Measurements from ENCODE around the gene FMOD. TPM values are rescaled to one million over a fixed set of nuclear protein-coding genes. Genes with fewer than 3 reads are reported as not detected.
A peak's percentile ranks its signal among the peaks of the same experiment; 100 is the strongest.

FMOD gene
- not detected for total RNA-seq

GRCh38 chr1:203351037-203351625, at the start of gene FMOD:
Gene FMOD (minus strand): TSS chr1:203351122. CDS start chr1:203348270, 2,852 bp downstream.
- no peak within 1 kb of the TSS for H3K27ac Mint-ChIP-seq
- POLR2A ChIA-PET = no interaction called here
- peak within 1 kb of the TSS; percentile 11 for H3K4me3 Mint-ChIP-seq
- peaks cover 2% of the 10 kb centered on the region for H3K9me3 Mint-ChIP-seq
- H3K27me3 Mint-ChIP-seq = peaks cover 19% of the 10 kb centered on the region
- H3K4me1 Mint-ChIP-seq = peaks cover 6% of the 10 kb centered on the region
- ATAC-seq (ENCODE audit: low read depth) (no peak), DNase-seq (no peak)
- no peaks in the 10 kb centered on the region for H3K36me3 Mint-ChIP-seq

DNA sequence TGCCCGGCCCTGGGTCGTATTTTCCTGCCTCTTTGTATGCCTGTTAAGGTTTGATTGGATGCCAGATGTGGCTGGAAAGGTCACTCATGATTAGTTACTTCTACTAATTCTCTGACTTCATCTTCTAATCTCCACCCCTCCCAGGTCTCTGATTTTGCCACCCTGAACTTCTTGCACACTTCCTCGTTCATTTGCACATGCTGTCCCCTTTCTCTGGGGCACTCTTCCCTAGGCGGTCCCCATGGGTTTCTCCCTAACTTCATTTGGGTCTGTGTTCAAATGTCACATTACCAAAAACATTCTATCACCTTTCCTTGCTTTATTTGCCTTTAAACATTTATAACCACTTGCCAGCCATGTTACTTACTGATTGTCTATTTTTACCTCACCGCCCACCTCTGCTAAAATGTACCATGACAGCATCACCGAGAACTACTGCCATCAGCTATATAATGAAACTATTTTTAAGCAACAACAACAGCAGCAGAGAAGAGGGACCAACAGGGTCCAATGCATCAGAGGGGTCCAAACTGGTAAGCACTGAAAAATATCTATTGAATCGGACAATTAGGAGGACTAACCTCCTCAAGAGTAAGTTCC, 45.8 kb upstream of the FMOD start:
- POLR2A ChIA-PET = no interaction called here
- Mint-ChIP-seq H3K27ac (no peak overlapping the region), H3K4me3 (no peak overlapping the region), H3K27me3 (peaks cover 30% of the 10 kb centered on the region), H3K9me3 (no peaks in the 10 kb centered on the region), H3K36me3 (no peaks in the 10 kb centered on the region), H3K4me1 (no peaks in the 10 kb centered on the region)
- DNase-seq (no peak), ATAC-seq (ENCODE audit: low read depth) (no peak)

DNA sequence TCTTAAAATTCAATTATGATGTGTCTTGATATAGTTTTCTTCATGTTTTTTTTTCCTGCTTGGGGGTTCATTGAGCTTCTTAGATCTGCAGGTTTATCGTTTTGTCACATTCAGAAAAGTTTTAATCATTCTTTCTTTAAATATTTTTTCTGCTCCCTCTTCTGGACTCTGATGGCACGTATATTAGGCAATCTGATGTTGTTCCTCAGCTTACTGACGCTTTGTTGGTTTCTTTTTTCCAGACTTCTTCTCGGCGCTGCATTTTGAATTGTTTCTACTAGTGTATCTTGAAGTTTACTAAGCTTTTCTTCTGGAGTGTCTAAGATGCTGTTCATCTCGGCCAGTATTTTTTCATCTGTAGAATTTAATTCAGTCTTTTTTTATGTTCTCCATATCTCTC, 44.8 kb upstream of the FMOD start:
- H3K9me3 Mint-ChIP-seq = no peaks in the 10 kb centered on the region
- peaks cover 34% of the 10 kb centered on the region for H3K27me3 Mint-ChIP-seq
- no peak overlapping the region for H3K27ac Mint-ChIP-seq
- no peaks in the 10 kb centered on the region for H3K4me1 Mint-ChIP-seq
- no peaks in the 10 kb centered on the region for H3K36me3 Mint-ChIP-seq
- ATAC-seq (ENCODE audit: low read depth) (no peak), DNase-seq (no peak)
- no peak overlapping the region for H3K4me3 Mint-ChIP-seq
- POLR2A ChIA-PET = no interaction called here

- H3K36me3 Mint-ChIP-seq = no peaks in the 10 kb centered on the region
- H3K4me3 Mint-ChIP-seq = no peak overlapping the region
- H3K4me1 Mint-ChIP-seq = no peaks in the 10 kb centered on the region
- peaks cover 32% of the 10 kb centered on the region for H3K27me3 Mint-ChIP-seq
- no peak overlapping the region for H3K27ac Mint-ChIP-seq
- POLR2A ChIA-PET = no interaction called here
- DNase-seq (no peak), ATAC-seq (ENCODE audit: low read depth) (no peak)
- H3K9me3 Mint-ChIP-seq = no peaks in the 10 kb centered on the region
Observed at GRCh38 chr1:203390298-203390697, 39.4 kb upstream of the FMOD start.

- H3K4me1 Mint-ChIP-seq = no peaks in the 10 kb centered on the region
- no peaks in the 10 kb centered on the region for H3K9me3 Mint-ChIP-seq
- peaks cover 29% of the 10 kb centered on the region for H3K27me3 Mint-ChIP-seq
- H3K4me3 Mint-ChIP-seq = no peak overlapping the region
- DNase-seq (no peak), ATAC-seq (ENCODE audit: low read depth) (no peak)
- no peak overlapping the region for H3K27ac Mint-ChIP-seq
- POLR2A ChIA-PET = no interaction called here
- H3K36me3 Mint-ChIP-seq = no peaks in the 10 kb centered on the region
Observed at GRCh38 chr1:203388683-203389082, 37.8 kb upstream of the FMOD start.

- no peaks in the 10 kb centered on the region for H3K4me1 Mint-ChIP-seq
- H3K9me3 Mint-ChIP-seq = no peaks in the 10 kb centered on the region
- DNase-seq = no peak
- POLR2A ChIA-PET = no interaction called here
- ATAC-seq (ENCODE audit: low read depth) = no peak
- no peaks in the 10 kb centered on the region for H3K36me3 Mint-ChIP-seq
- peaks cover 17% of the 10 kb centered on the region for H3K27me3 Mint-ChIP-seq
- no peak overlapping the region for H3K27ac Mint-ChIP-seq
- H3K4me3 Mint-ChIP-seq = no peak overlapping the region
Observed at GRCh38 chr1:203382026-203382425, 31.1 kb upstream of the FMOD start.

DNA sequence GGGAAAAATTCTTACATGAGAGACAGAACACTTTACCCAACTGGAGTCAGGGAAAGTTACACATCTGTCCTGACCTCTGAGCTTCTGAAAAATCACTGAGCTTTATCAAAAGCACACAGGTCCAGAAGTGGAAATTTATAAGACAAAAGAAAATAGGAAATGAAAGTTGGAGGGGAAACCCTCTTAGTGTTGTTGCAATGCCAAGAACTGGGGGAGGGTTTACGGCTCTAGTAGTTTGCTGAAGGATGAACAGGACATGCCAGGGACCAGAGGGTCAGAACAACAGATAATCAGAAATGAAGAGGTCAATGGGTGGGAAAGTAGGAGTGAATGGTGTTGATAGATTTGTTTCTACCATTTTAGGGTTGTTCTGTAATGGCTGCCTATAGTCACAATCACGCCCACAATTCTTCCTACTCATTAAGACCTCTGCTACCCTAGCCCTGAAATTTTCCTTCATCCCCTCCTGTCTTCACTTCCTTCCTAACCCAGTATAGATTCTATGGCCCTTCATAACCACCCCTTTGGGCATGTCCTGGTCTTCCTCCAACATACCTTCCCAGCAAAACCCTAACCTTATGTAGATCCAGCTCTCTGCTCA, 30.3 kb upstream of the FMOD start:
- Mint-ChIP-seq H3K27me3 (peaks cover 17% of the 10 kb centered on the region), H3K27ac (no peak overlapping the region), H3K36me3 (no peaks in the 10 kb centered on the region), H3K4me1 (no peaks in the 10 kb centered on the region), H3K4me3 (no peak overlapping the region), H3K9me3 (no peaks in the 10 kb centered on the region)
- POLR2A ChIA-PET = no interaction called here
- ATAC-seq (ENCODE audit: low read depth) (no peak), DNase-seq (no peak)

GRCh38 chr1:203380420-203381150, 29.7 kb upstream of the FMOD start:
- DNase-seq (no peak), ATAC-seq (ENCODE audit: low read depth) (no peak)
- H3K27me3 Mint-ChIP-seq = peaks cover 17% of the 10 kb centered on the region
- H3K36me3 Mint-ChIP-seq = no peaks in the 10 kb centered on the region
- H3K4me3 Mint-ChIP-seq = no peak overlapping the region
- H3K4me1 Mint-ChIP-seq = no peaks in the 10 kb centered on the region
- POLR2A ChIA-PET = no interaction called here
- no peaks in the 10 kb centered on the region for H3K9me3 Mint-ChIP-seq
- H3K27ac Mint-ChIP-seq = no peak overlapping the region

DNA sequence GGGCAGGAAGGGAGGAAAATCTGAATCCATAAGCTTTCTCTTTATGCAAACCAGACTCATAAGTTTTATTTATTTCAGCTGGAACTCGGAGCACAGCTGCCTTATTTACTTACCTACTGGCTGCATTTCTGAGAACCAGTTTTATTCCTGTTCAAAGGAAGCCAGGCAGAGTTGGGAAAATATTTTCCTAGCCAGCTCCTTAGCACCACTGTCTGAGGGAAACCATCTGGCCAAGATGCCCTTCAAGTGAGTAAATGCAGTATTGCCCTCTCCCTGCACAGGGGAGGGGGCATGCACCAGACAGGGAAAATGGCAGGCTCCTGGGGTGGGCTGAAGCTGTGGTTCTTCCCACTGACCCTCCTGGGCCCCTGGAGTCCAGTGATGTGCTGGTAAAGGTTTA, 28.9 kb upstream of the FMOD start:
- no peak for DNase-seq
- POLR2A ChIA-PET = no interaction called here
- H3K9me3 Mint-ChIP-seq = no peaks in the 10 kb centered on the region
- peaks cover 21% of the 10 kb centered on the region for H3K27me3 Mint-ChIP-seq
- H3K36me3 Mint-ChIP-seq = no peaks in the 10 kb centered on the region
- no peaks in the 10 kb centered on the region for H3K4me1 Mint-ChIP-seq
- no peak overlapping the region for H3K27ac Mint-ChIP-seq
- ATAC-seq (ENCODE audit: low read depth) = no peak
- no peak overlapping the region for H3K4me3 Mint-ChIP-seq

GRCh38 chr1:203378556-203379245, 27.8 kb upstream of the FMOD start:
- ATAC-seq (ENCODE audit: low read depth) (no peak), DNase-seq (no peak)
- no peak overlapping the region for H3K27ac Mint-ChIP-seq
- no peaks in the 10 kb centered on the region for H3K9me3 Mint-ChIP-seq
- peaks cover 23% of the 10 kb centered on the region for H3K27me3 Mint-ChIP-seq
- H3K4me1 Mint-ChIP-seq = no peaks in the 10 kb centered on the region
- no peak overlapping the region for H3K4me3 Mint-ChIP-seq
- no peaks in the 10 kb centered on the region for H3K36me3 Mint-ChIP-seq
- POLR2A ChIA-PET = no interaction called here

- no peak for DNase-seq
- H3K27ac Mint-ChIP-seq = no peak overlapping the region
- H3K36me3 Mint-ChIP-seq = no peaks in the 10 kb centered on the region
- POLR2A ChIA-PET = no interaction called here
- peaks cover 20% of the 10 kb centered on the region for H3K27me3 Mint-ChIP-seq
- no peaks in the 10 kb centered on the region for H3K4me1 Mint-ChIP-seq
- H3K4me3 Mint-ChIP-seq = no peak overlapping the region
- no peaks in the 10 kb centered on the region for H3K9me3 Mint-ChIP-seq
- ATAC-seq (ENCODE audit: low read depth) = no peak
Observed at GRCh38 chr1:203373991-203374390, 23.1 kb upstream of the FMOD start.

DNA sequence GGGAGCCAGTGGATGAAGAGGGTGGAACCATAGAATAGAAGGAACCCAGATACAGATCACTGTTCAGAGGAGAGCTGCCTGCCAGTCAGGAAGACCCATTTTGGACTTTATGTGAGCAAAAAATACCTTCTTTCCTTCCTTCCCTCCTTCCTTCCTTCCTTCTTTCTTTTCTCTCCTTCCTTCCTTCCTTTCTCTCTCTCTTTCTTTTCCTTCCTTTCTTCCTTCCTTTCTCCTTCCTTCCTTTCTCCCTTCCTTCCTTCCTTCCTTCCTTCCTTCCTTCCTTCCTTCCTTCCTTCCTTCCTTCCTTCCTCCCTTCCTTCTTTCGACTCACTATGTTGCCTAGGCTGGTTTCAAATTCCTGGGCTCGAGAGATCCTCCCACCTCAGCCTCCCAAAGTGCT, 22.1 kb upstream of the FMOD start:
- Mint-ChIP-seq H3K36me3 (no peaks in the 10 kb centered on the region), H3K27ac (no peak overlapping the region), H3K4me1 (no peaks in the 10 kb centered on the region), H3K9me3 (no peaks in the 10 kb centered on the region), H3K4me3 (no peak overlapping the region), H3K27me3 (peaks cover 16% of the 10 kb centered on the region)
- ATAC-seq (ENCODE audit: low read depth) (no peak), DNase-seq (no peak)
- POLR2A ChIA-PET = no interaction called here

- DNase-seq (no peak), ATAC-seq (ENCODE audit: low read depth) (no peak)
- H3K36me3 Mint-ChIP-seq = no peaks in the 10 kb centered on the region
- H3K4me3 Mint-ChIP-seq = no peak overlapping the region
- H3K9me3 Mint-ChIP-seq = no peaks in the 10 kb centered on the region
- H3K27ac Mint-ChIP-seq = no peak overlapping the region
- POLR2A ChIA-PET = no interaction called here
- peaks cover 16% of the 10 kb centered on the region for H3K27me3 Mint-ChIP-seq
- no peaks in the 10 kb centered on the region for H3K4me1 Mint-ChIP-seq
Observed at GRCh38 chr1:203371288-203371687, 20.4 kb upstream of the FMOD start.

Data from activated naive CD8-positive, alpha-beta T cell treated with anti-CD3 and anti-CD28 coated beads, Interleukin-2, amount 10 ng/mL, durations not matched to agents 7 days and 5 days (primary cell).